K562 (cell line): ENCODE data around the gene MAD1L1.

Experiments
- BRCA1 ChIP-seq, 2 experiments: fragments of 450-650 bp in 1 of 2; sonication (generic) in 1 of 2; formaldehyde crosslinking in 1 of 2; IDR thresholded peaks; 2 replicates each; pipeline versions ENCODE4 v1.5.0 to v1.6.1; 2017 to 2020; ENCODE audit warnings: mild to moderate bottlenecking in 1 of 2, missing genetic modification reagents in 1 of 2
- TF ChIP-seq, protein P1 (sequence below), 3 experiments: IDR thresholded peaks in 2 of 3; conservative IDR thresholded peaks in 1 of 3; 2 replicates each; pipeline ENCODE4 v1.5.1; 2011 to 2012; ENCODE audit warnings: low read length in 3 of 3, mild to moderate bottlenecking in 3 of 3, control low read depth in 2 of 3, improper control_type of control experiment in 1 of 3, inconsistent platforms in 1 of 3, low read depth in 1 of 3, mixed read lengths in 1 of 3, moderate library complexity in 1 of 3; ENCODE audit not compliant: insufficient read depth in 2 of 3

DNA sequence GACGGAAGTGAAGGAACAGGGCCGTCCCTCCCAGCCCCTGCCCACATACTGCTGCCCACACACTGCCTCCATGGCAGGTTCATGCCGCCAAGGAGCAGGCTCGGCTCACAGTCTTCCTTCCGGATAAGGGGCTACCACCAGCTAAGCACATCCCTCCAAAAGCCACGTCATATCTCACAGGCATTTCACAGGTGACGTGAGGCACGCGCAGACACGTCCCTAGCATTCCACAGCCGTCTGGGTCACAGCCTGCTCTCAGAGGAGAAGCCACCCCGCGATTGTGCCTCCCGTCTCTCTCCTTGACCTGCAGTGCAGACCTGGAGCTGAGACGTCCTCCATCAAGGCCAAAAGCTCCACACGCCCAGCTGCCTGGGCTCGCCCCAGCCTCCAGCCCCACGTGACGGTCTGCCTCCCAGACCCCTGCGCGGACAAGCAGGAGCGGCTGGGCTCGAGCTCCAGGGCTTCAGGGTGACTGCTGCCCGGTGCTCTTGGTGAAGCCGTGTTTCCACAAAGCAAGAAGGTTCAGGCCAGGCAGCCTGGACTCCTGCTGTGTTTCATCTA lies 114.0 kb downstream of the MAD1L1 start:
- TF ChIP-seq, protein P1, sequence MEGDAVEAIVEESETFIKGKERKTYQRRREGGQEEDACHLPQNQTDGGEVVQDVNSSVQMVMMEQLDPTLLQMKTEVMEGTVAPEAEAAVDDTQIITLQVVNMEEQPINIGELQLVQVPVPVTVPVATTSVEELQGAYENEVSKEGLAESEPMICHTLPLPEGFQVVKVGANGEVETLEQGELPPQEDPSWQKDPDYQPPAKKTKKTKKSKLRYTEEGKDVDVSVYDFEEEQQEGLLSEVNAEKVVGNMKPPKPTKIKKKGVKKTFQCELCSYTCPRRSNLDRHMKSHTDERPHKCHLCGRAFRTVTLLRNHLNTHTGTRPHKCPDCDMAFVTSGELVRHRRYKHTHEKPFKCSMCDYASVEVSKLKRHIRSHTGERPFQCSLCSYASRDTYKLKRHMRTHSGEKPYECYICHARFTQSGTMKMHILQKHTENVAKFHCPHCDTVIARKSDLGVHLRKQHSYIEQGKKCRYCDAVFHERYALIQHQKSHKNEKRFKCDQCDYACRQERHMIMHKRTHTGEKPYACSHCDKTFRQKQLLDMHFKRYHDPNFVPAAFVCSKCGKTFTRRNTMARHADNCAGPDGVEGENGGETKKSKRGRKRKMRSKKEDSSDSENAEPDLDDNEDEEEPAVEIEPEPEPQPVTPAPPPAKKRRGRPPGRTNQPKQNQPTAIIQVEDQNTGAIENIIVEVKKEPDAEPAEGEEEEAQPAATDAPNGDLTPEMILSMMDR (IDR thresholded peaks at IDR 0.05 in 2 of 3, conservative IDR thresholded peaks at IDR 0.05 in 1 of 3; ENCODE audit: insufficient read depth in 2 of 3, low read depth in 1 of 3, low read length in 3 of 3), result no peak
- no peak for TF ChIP-seq BRCA1 (IDR thresholded peaks at IDR 0.05)
- no peak for TF ChIP-seq BRCA1 (CRISPR knock-in tag; IDR thresholded peaks at IDR 0.05)
